Stomach (tissue), 4 donors: ENCODE results near the gene CEP350.

Experiments used
- EP300 ChIP-seq: sonication (generic); formaldehyde crosslinking; IDR thresholded peaks from one replicate; pipeline ENCODE4 v1.6.1; 2017; ENCODE audit warnings: antibody characterized with exemption
- POLR2A ChIP-seq, 4 donors: fragments of 450-650 bp; IDR thresholded peaks; one replicate each; pipeline ENCODE4 v1.6.1; 2016; ENCODE audit warnings: antibody characterized with exemption in 4 of 4, control low read depth in 2 of 4, mild to moderate bottlenecking in 1 of 4, moderate library complexity in 1 of 4
- POLR2AphosphoS5 ChIP-seq, 3 donors: sonication (generic); formaldehyde crosslinking; IDR thresholded peaks; one replicate each; pipeline ENCODE4 v1.6.1; 2016; ENCODE audit warnings: antibody characterized with exemption in 3 of 3
- TF ChIP-seq, protein P1 (sequence below), 7 experiments: fragments of 450-650 bp in 4 of 7; fragments of 200-600 bp in 3 of 7; sonication (generic) in 3 of 7; IDR thresholded peaks; one replicate each; pipeline ENCODE4 v1.5.1; 2016 to 2019; ENCODE audit warnings: antibody characterized with exemption in 7 of 7, control low read depth in 2 of 7, mild to moderate bottlenecking in 1 of 7

- TF ChIP-seq POLR2AphosphoS5 (IDR thresholded peaks at IDR 0.05) (no peak), EP300 (no peak), POLR2A (IDR thresholded peaks at IDR 0.05) (no peak)
- TF ChIP-seq, protein P1, sequence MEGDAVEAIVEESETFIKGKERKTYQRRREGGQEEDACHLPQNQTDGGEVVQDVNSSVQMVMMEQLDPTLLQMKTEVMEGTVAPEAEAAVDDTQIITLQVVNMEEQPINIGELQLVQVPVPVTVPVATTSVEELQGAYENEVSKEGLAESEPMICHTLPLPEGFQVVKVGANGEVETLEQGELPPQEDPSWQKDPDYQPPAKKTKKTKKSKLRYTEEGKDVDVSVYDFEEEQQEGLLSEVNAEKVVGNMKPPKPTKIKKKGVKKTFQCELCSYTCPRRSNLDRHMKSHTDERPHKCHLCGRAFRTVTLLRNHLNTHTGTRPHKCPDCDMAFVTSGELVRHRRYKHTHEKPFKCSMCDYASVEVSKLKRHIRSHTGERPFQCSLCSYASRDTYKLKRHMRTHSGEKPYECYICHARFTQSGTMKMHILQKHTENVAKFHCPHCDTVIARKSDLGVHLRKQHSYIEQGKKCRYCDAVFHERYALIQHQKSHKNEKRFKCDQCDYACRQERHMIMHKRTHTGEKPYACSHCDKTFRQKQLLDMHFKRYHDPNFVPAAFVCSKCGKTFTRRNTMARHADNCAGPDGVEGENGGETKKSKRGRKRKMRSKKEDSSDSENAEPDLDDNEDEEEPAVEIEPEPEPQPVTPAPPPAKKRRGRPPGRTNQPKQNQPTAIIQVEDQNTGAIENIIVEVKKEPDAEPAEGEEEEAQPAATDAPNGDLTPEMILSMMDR (IDR thresholded peaks at IDR 0.05): no peak
Observed at GRCh38 chr1:179952186-179952585, 2.4 kb upstream of the CEP350 start.
